Glutamatergic neuron (in vitro differentiated cells): ENCODE measurements around the gene MAD2L1BP. TPM values are rescaled to one million over a fixed set of nuclear protein-coding genes. Genes with fewer than 3 reads are reported as not detected.
"Not testable (repeated sequence)": the region's sequence is repeated elsewhere in the genome, so short reads cannot be mapped to it uniquely, and the experiment has no call there.

Experiments
- DNase-seq: peaks from one replicate; pipeline ENCODE4 v3.0.0; 2022
- H3K27ac Mint-ChIP-seq: one replicate; pipeline ENCODE4 v1.8.0; 2020; ENCODE audit warnings: mild to moderate bottlenecking, mixed read lengths, inconsistent platforms; ENCODE audit not compliant: unreplicated experiment
- H3K27me3 Mint-ChIP-seq: one replicate; pipeline ENCODE4 v1.8.0; 2020; ENCODE audit warnings: mild to moderate bottlenecking, moderate library complexity, mixed read lengths, inconsistent platforms; ENCODE audit not compliant: unreplicated experiment
- H3K36me3 Mint-ChIP-seq: one replicate; pipeline ENCODE4 v1.8.0; 2020; ENCODE audit warnings: mild to moderate bottlenecking, mixed read lengths, inconsistent platforms; ENCODE audit not compliant: unreplicated experiment
- H3K4me1 Mint-ChIP-seq: one replicate; pipeline ENCODE4 v1.8.0; 2020; ENCODE audit warnings: mild to moderate bottlenecking, low read depth, mixed read lengths, inconsistent platforms; ENCODE audit not compliant: unreplicated experiment
- H3K4me3 Mint-ChIP-seq: one replicate; pipeline ENCODE4 v1.8.0; 2020; ENCODE audit warnings: mild to moderate bottlenecking, mixed read lengths, inconsistent platforms; ENCODE audit not compliant: unreplicated experiment
- H3K9me3 Mint-ChIP-seq: one replicate; pipeline ENCODE4 v1.8.0; 2020; ENCODE audit warnings: mild to moderate bottlenecking, moderate library complexity, mixed read lengths, inconsistent platforms; ENCODE audit not compliant: unreplicated experiment
- CTCF ChIP-seq: fragments of 200-600 bp; sonication (generic); IDR thresholded peaks from one replicate; pipeline ENCODE4 v1.5.0; 2021; ENCODE audit not compliant: partially characterized antibody, unreplicated experiment
- total RNA-seq: library from RNA; stranded (reverse); fragmentation: NEBNext Ultra II Directional; extraction: Animal tissue kit (Norgen Biotek cat#: 25700); gene quantifications from one replicate; pipeline ENCODE4 v1.2.1, GENCODE V29; 2021; ENCODE audit not compliant: unreplicated experiment

The MAD2L1BP gene
- total RNA-seq, 1 donor from 2014 or later = 38.8 TPM

- no peak overlapping the region for H3K4me3 Mint-ChIP-seq
- H3K27me3 Mint-ChIP-seq = peaks cover 5% of the 10 kb centered on the region
- H3K4me1 Mint-ChIP-seq = no peaks in the 10 kb centered on the region
- H3K36me3 Mint-ChIP-seq = no peaks in the 10 kb centered on the region
- TF ChIP-seq CTCF = no peak
- H3K9me3 Mint-ChIP-seq = peaks cover 11% of the 10 kb centered on the region
- H3K27ac Mint-ChIP-seq = no peak overlapping the region
- DNase-seq = no peak
Measured at GRCh38 chr6:43648248-43648647, 12.6 kb downstream of the MAD2L1BP start.

- H3K27me3 Mint-ChIP-seq, H3K9me3 Mint-ChIP-seq, DNase-seq, H3K4me1 Mint-ChIP-seq, H3K36me3 Mint-ChIP-seq, H3K27ac Mint-ChIP-seq, H3K4me3 Mint-ChIP-seq: not testable (repeated sequence)
Measured at GRCh38 chr6:43652822-43653221, 17.2 kb downstream of the MAD2L1BP start.

- Mint-ChIP-seq H3K27me3 (no peaks in the 10 kb centered on the region), H3K4me1 (no peaks in the 10 kb centered on the region), H3K27ac (no peak overlapping the region), H3K36me3 (peaks cover 6% of the 10 kb centered on the region), H3K4me3 (no peak overlapping the region), H3K9me3 (peaks cover 3% of the 10 kb centered on the region)
- TF ChIP-seq CTCF = no peak
- DNase-seq = no peak
Measured at GRCh38 chr6:43657221-43657802, 21.7 kb downstream of the MAD2L1BP start.

- DNase-seq = no peak
- Mint-ChIP-seq H3K27ac (no peak overlapping the region), H3K36me3 (peaks cover 6% of the 10 kb centered on the region), H3K4me1 (no peaks in the 10 kb centered on the region), H3K9me3 (peaks cover 3% of the 10 kb centered on the region), H3K4me3 (no peak overlapping the region), H3K27me3 (no peaks in the 10 kb centered on the region)
- TF ChIP-seq CTCF = no peak
Measured at GRCh38 chr6:43658161-43658560, 22.5 kb downstream of the MAD2L1BP start.

GRCh38 chr6:43662948-43663347 is 27.3 kb downstream of the MAD2L1BP start:
- not testable (repeated sequence) for H3K27me3 Mint-ChIP-seq, H3K36me3 Mint-ChIP-seq, H3K9me3 Mint-ChIP-seq, DNase-seq, H3K27ac Mint-ChIP-seq, H3K4me3 Mint-ChIP-seq, H3K4me1 Mint-ChIP-seq

GRCh38 chr6:43665376-43665775 is 29.7 kb downstream of the MAD2L1BP start:
- Mint-ChIP-seq H3K27me3 (peaks cover 8% of the 10 kb centered on the region), H3K36me3 (peaks cover 6% of the 10 kb centered on the region), H3K27ac (no peak overlapping the region), H3K4me3 (no peak overlapping the region), H3K4me1 (peaks cover 4% of the 10 kb centered on the region), H3K9me3 (peaks cover 11% of the 10 kb centered on the region)
- no peak for DNase-seq
- no peak for TF ChIP-seq CTCF
